Stimulated activated CD4-positive, alpha-beta T cell treated with anti-CD3 and anti-CD28 coated beads, Interleukin-1b, Interleukin-23, amount 100 ng/mL, for 1 hour (primary cell): ENCODE data around the gene CISD1.
A peak's percentile ranks its signal among the peaks of the same experiment; 100 is the strongest.

Source experiments
- DNase-seq, 2 donors: peaks; one replicate each; pipeline ENCODE4 v3.0.0-alpha.2; 2020; ENCODE audit warnings: low read depth in 2 of 2

Gene CISD1

GRCh38 chr10:58307676-58308075 is 38.7 kb downstream of the CISD1 start:
- no peak for DNase-seq

- DNase-seq = no peak
Measured at GRCh38 chr10:58311026-58311425, 42.1 kb downstream of the CISD1 start.

- DNase-seq = no peak
Measured at GRCh38 chr10:58316874-58317273, 47.9 kb downstream of the CISD1 start.

GRCh38 chr10:58318346-58318745 is 49.4 kb downstream of the CISD1 start:
- no peak for DNase-seq

- no peak for DNase-seq
Measured at GRCh38 chr10:58319599-58319998, 50.6 kb downstream of the CISD1 start.

GRCh38 chr10:58320351-58321049 is 51.5 kb downstream of the CISD1 start:
- DNase-seq = no peak

- no peak for DNase-seq
Measured at GRCh38 chr10:58322072-58322834, 53.3 kb downstream of the CISD1 start.

GRCh38 chr10:58322835-58323209 is 53.9 kb downstream of the CISD1 start:
- no peak for DNase-seq

GRCh38 chr10:58326967-58327381 is 58.0 kb downstream of the CISD1 start:
- no peak for DNase-seq

GRCh38 chr10:58328233-58328632 is 59.3 kb downstream of the CISD1 start:
- no peak for DNase-seq

GRCh38 chr10:58330431-58330830 is 61.5 kb downstream of the CISD1 start:
- DNase-seq = no peak

GRCh38 chr10:58331646-58332045 is 62.7 kb downstream of the CISD1 start:
- DNase-seq = no peak

- peak; percentile 48 to 76 for DNase-seq
Measured at GRCh38 chr10:58334817-58335305, 65.9 kb downstream of the CISD1 start, which contains the start of gene UBE2D1. Gene UBE2D1 (plus strand): TSS chr10:58335006. CDS start chr10:58335202, 196 bp downstream.

- no peak for DNase-seq
Measured at GRCh38 chr10:58335306-58336005, 66.5 kb downstream of the CISD1 start.

GRCh38 chr10:58336242-58336641 is 67.3 kb downstream of the CISD1 start:
- DNase-seq = no peak
